ENCODE measurements around the gene CACNG4. TPM values are rescaled to one million over a fixed set of nuclear protein-coding genes. Genes with fewer than 3 reads are reported as not detected.

Gene CACNG4
- total and polyA plus RNA-seq, 4 donors: 2.3 to 9.4 (median 4.1) TPM

GRCh38 chr17:66965801-66966262 lies 1.3 kb downstream of the CACNG4 start:
- Histone ChIP-seq H3K4me3 (peak overlapping the region; percentile 26), H3K9ac (ENCODE audit: insufficient read depth in 1 of 2, low read length in 2 of 2) (no peak overlapping the region), H3K27me3 (ENCODE audit: control insufficient read depth in 3 of 3, insufficient read depth in 3 of 3, low read length in 2 of 3) (peaks cover 3 to 49% (median 45%) of the 10 kb centered on the region in 3 donors), H3K27ac (ENCODE audit: low read depth in 1 of 2, low read length in 1 of 2) (no peak overlapping the region), H3K4me1 (ENCODE audit: control insufficient read depth in 5 of 5, insufficient read depth in 5 of 5, low read length in 5 of 5) (peaks cover 0 to 16% (median 3%) of the 10 kb centered on the region in 5 donors), H3K36me3 (ENCODE audit: control insufficient read depth in 4 of 4, insufficient read depth in 4 of 4, low read length in 4 of 4) (no peaks in the 10 kb centered on the region), H3K9me3 (ENCODE audit: control insufficient read depth in 4 of 4, insufficient read depth in 3 of 4, low read length in 3 of 4) (peaks cover 0 to 4% (median 0%) of the 10 kb centered on the region in 4 donors)
- no peak for ATAC-seq (ENCODE audit: insufficient read depth, low FRiP score)
- WGBS, 2 donors: 0 to 3% methylated on average over 36 of the region's 36 CpGs
- no peak for TF ChIP-seq CTCF (IDR thresholded peaks at IDR 0.05; ENCODE audit: control extremely low read depth, extremely low read depth)
- DNase-seq: peak in 2 of 3 donors; percentile 19 to 41

- DNase-seq (no peak), ATAC-seq (ENCODE audit: insufficient read depth, low FRiP score) (no peak)
- H3K36me3 ChIP-seq (ENCODE audit: control insufficient read depth in 4 of 4, insufficient read depth in 4 of 4, low read length in 4 of 4): no peaks in the 10 kb centered on the region
- 16 to 18% methylated on average over 11 of the region's 11 CpGs for WGBS, 2 donors
- peaks cover 0 to 4% (median 0%) of the 10 kb centered on the region in 4 donors for H3K9me3 ChIP-seq (ENCODE audit: control insufficient read depth in 4 of 4, insufficient read depth in 3 of 4, low read length in 3 of 4)
- no peak overlapping the region for H3K9ac ChIP-seq (ENCODE audit: insufficient read depth in 1 of 2, low read length in 2 of 2)
- no peak for TF ChIP-seq CTCF (IDR thresholded peaks at IDR 0.05; ENCODE audit: control extremely low read depth, extremely low read depth)
- H3K27me3 ChIP-seq (ENCODE audit: control insufficient read depth in 3 of 3, insufficient read depth in 3 of 3, low read length in 2 of 3): peaks cover 3 to 49% (median 45%) of the 10 kb centered on the region in 3 donors
- no peak overlapping the region for H3K27ac ChIP-seq (ENCODE audit: low read depth in 1 of 2, low read length in 1 of 2)
- H3K4me1 ChIP-seq (ENCODE audit: control insufficient read depth in 5 of 5, insufficient read depth in 5 of 5, low read length in 5 of 5): peaks cover 0 to 16% (median 3%) of the 10 kb centered on the region in 5 donors
- no peak overlapping the region for H3K4me3 ChIP-seq
These were observed 1.8 kb downstream of the CACNG4 start for GRCh38 chr17:66966298-66966697.

- 79 to 86% methylated on average over 9 of the region's 9 CpGs for WGBS, 2 donors
- peaks cover 0 to 16% (median 3%) of the 10 kb centered on the region in 5 donors for H3K4me1 ChIP-seq (ENCODE audit: control insufficient read depth in 5 of 5, insufficient read depth in 5 of 5, low read length in 5 of 5)
- peaks cover 3 to 48% (median 45%) of the 10 kb centered on the region in 3 donors for H3K27me3 ChIP-seq (ENCODE audit: control insufficient read depth in 3 of 3, insufficient read depth in 3 of 3, low read length in 2 of 3)
- ATAC-seq (ENCODE audit: insufficient read depth, low FRiP score): no peak
- no peak overlapping the region for H3K27ac ChIP-seq (ENCODE audit: low read depth in 1 of 2, low read length in 1 of 2)
- DNase-seq: no peak
- H3K4me3 ChIP-seq: no peak overlapping the region
- H3K9me3 ChIP-seq (ENCODE audit: control insufficient read depth in 4 of 4, insufficient read depth in 3 of 4, low read length in 3 of 4): peaks cover 0 to 4% (median 0%) of the 10 kb centered on the region in 4 donors
- H3K9ac ChIP-seq (ENCODE audit: insufficient read depth in 1 of 2, low read length in 2 of 2): no peak overlapping the region
- no peak for TF ChIP-seq CTCF (IDR thresholded peaks at IDR 0.05; ENCODE audit: control extremely low read depth, extremely low read depth)
- H3K36me3 ChIP-seq (ENCODE audit: control insufficient read depth in 4 of 4, insufficient read depth in 4 of 4, low read length in 4 of 4): no peaks in the 10 kb centered on the region
These were observed 2.4 kb downstream of the CACNG4 start for GRCh38 chr17:66966704-66967418.

Measured in lung (tissue), 12 donors.